HEK293 (cell line): ENCODE data around the gene TBX10.

Source experiments
- CTCF ChIA-PET: fragments of 350-600 bp; formaldehyde crosslinking; extraction: SDS; loops from one replicate; lab custom pipeline; 2021; ENCODE audit warnings: antibody characterized with exemption; lab: Yijun Ruan, JAX
- POLR2A ChIA-PET: fragments of 300-600 bp; formaldehyde crosslinking; extraction: SDS; loops from one replicate; lab custom pipeline; 2020; ENCODE audit warnings: antibody characterized with exemption, inconsistent platforms; lab: Yijun Ruan, JAX
- H3K27ac ChIP-seq: fragments of 200-500 bp; sonication (Bioruptor generic); 2 replicates; pipeline ENCODE4 v1.5.1; 2014; ENCODE audit warnings: low read depth, low read length, control low read depth, inconsistent platforms; ENCODE audit errors: extremely low read depth
- H3K36me3 ChIP-seq, 2 experiments: fragments of 200-500 bp in 1 of 2; sonication (Bioruptor generic) in 1 of 2; 1 replicate in 1 of 2; 2 replicates in 1 of 2; pipeline ENCODE4 v1.5.1; 2014 to 2017; ENCODE audit warnings: inconsistent platforms in 2 of 2, low read length in 2 of 2; ENCODE audit not compliant: control insufficient read depth in 2 of 2, insufficient read depth in 1 of 2
- H3K4me1 ChIP-seq: fragments of 200-500 bp; sonication (Bioruptor generic); 2 replicates; pipeline ENCODE4 v1.5.1; 2014; ENCODE audit warnings: mild to moderate bottlenecking, low read length, inconsistent platforms; ENCODE audit not compliant: control insufficient read depth, insufficient read depth
- H3K4me3 ChIP-seq: 2 replicates; pipeline ENCODE4 v1.5.1; 2011; ENCODE audit warnings: low read depth, mild to moderate bottlenecking, control low read depth, low read length, moderate library complexity
- H3K9me3 ChIP-seq: fragments of 200-500 bp; sonication (Bioruptor generic); 2 replicates; pipeline ENCODE4 v1.5.1; 2014; ENCODE audit warnings: low read depth, low read length, inconsistent platforms; ENCODE audit not compliant: control insufficient read depth, insufficient read depth
- ZNF549 ChIP-seq: fragments of 450-650 bp; IDR thresholded peaks from 2 replicates; pipeline ENCODE4 v1.5.1; 2018; ENCODE audit warnings: missing biosample characterization, missing genetic modification characterization, mild to moderate bottlenecking, inconsistent platforms, moderate library complexity
- ZNF558 ChIP-seq: fragments of 450-650 bp; formaldehyde crosslinking; IDR thresholded peaks from 2 replicates; pipeline ENCODE4 v1.5.1; 2016; ENCODE audit warnings: missing biosample characterization, missing genetic modification characterization
- ZNF561 ChIP-seq: fragments of 450-650 bp; IDR thresholded peaks from 2 replicates; pipeline ENCODE4 v1.5.1; 2018; ENCODE audit warnings: missing biosample characterization, missing genetic modification characterization, borderline replicate concordance
- TF ChIP-seq, protein P1 (sequence below): fragments of 450-650 bp; formaldehyde crosslinking; IDR thresholded peaks from 2 replicates; pipeline ENCODE4 v1.5.1; 2016; ENCODE audit warnings: missing biosample characterization, missing genetic modification characterization

The TBX10 gene

DNA sequence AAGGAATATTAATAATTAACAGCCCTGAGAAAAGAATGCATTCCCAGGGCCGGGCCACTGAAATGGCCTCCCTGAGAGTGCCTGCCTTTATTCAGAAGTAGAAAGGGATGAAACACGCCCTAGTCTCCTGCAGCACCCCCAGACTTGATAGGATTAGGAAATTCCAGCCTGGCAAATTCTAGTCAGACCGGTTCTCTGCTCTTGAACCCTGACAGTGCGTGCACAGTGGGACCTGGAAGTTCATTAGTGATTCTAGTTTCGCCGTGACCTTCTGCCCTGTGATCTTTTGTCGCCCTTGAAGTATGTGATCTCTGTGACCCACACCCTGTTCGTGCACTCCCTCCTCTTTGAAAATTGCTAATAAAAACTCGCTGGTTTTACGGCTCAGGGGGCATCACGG lies 58.1 kb downstream of the TBX10 start:
- no peak overlapping the region for H3K27ac ChIP-seq
- ChIA-PET POLR2A (interaction anchor here (1.5 kb wide), 1 partner anchor 33 kb away, joined by 5 read pairs; no protein-coding TSS in a partner anchor), CTCF (interaction anchor here (1.0 to 2.6 kb wide), 2 partner anchors 9 to 230 kb away, joined by 3 to 23 read pairs; no protein-coding TSS in a partner anchor)
- TF ChIP-seq ZNF549 (tag by site-specific recombination), result no peak
- no peak for TF ChIP-seq ZNF558 (tag by site-specific recombination)
- TF ChIP-seq ZNF561 (tag by site-specific recombination), result no peak
- TF ChIP-seq, protein P1, sequence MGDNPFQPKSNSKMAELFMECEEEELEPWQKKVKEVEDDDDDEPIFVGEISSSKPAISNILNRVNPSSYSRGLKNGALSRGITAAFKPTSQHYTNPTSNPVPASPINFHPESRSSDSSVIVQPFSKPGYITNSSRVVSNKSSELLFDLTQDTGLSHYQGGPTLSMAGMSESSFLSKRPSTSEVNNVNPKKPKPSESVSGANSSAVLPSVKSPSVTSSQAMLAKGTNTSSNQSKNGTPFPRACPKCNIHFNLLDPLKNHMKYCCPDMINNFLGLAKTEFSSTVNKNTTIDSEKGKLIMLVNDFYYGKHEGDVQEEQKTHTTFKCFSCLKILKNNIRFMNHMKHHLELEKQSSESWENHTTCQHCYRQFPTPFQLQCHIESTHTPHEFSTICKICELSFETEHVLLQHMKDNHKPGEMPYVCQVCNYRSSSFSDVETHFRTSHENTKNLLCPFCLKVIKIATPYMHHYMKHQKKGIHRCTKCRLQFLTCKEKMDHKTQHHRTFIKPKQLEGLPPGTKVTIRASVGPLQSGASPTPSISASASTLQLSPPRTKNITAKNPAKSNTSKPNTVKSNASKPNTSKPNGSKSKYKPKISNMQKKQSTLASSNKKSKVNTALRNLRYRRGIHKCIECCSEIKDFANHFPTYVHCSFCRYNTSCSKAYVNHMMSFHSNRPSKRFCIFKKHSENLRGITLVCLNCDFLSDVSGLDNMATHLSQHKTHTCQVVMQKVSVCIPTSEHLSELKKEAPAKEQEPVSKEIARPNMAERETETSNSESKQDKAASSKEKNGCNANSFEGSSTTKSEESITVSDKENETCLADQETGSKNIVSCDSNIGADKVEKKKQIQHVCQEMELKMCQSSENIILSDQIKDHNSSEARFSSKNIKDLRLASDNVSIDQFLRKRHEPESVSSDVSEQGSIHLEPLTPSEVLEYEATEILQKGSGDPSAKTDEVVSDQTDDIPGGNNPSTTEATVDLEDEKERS (tag by site-specific recombination), result no peak
- no peak overlapping the region for H3K4me3 ChIP-seq
- H3K4me1 ChIP-seq, result no peaks in the 10 kb centered on the region
- H3K36me3 ChIP-seq, result peaks cover 0 to 20% of the 10 kb centered on the region in 2 experiments; a peak in 1 of 3 replicates
- no peaks in the 10 kb centered on the region for H3K9me3 ChIP-seq
